B cell (primary cell): ENCODE results near the gene AOAH.
"Not testable (repeated sequence)": the region's sequence is repeated elsewhere in the genome, so short reads cannot be mapped to it uniquely, and the experiment has no call there.

ENCODE experiments used
- EZH2 ChIP-seq: IDR thresholded peaks from 2 replicates; pipeline ENCODE4 v1.6.1; 2012; ENCODE audit warnings: borderline replicate concordance, low read depth, mild to moderate bottlenecking, moderate library complexity, low read length; ENCODE audit not compliant: insufficient read depth, poor library complexity, severe bottlenecking
- TF ChIP-seq, protein P1 (sequence below): fragments of 200-600 bp; IDR thresholded peaks from one replicate; pipeline ENCODE4 v1.8.0; 2022; ENCODE audit warnings: antibody characterized with exemption, mild to moderate bottlenecking

DNA sequence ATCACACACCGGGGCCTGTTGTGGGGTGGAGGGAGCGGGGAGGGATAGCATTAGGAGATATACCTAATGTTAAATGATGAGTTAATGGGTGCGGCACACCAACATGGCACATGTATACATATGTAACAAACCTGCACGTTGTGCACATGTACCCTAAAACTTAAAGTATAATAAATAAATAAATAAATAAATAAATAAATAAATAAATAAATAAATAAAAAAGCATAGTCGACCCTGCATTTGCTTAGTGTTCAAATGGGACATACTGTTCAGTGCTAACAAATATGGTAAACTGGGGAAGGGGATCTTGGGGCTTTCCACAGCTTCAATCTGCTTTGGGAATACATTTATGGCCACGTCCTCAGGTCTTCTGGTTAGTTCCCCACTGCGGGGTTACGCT, 7.5 kb downstream of the AOAH start:
- TF ChIP-seq, protein P1, sequence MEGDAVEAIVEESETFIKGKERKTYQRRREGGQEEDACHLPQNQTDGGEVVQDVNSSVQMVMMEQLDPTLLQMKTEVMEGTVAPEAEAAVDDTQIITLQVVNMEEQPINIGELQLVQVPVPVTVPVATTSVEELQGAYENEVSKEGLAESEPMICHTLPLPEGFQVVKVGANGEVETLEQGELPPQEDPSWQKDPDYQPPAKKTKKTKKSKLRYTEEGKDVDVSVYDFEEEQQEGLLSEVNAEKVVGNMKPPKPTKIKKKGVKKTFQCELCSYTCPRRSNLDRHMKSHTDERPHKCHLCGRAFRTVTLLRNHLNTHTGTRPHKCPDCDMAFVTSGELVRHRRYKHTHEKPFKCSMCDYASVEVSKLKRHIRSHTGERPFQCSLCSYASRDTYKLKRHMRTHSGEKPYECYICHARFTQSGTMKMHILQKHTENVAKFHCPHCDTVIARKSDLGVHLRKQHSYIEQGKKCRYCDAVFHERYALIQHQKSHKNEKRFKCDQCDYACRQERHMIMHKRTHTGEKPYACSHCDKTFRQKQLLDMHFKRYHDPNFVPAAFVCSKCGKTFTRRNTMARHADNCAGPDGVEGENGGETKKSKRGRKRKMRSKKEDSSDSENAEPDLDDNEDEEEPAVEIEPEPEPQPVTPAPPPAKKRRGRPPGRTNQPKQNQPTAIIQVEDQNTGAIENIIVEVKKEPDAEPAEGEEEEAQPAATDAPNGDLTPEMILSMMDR, result not testable (repeated sequence)
- not testable (repeated sequence) for TF ChIP-seq EZH2
